ACC112 (cell line): ENCODE data around the gene RPRD1B.

Source experiments
- H2AFZ ChIP-seq: fragments of 200-600 bp; sonication (generic); one replicate; pipeline ENCODE4 v1.6.0; 2017; ENCODE audit warnings: antibody characterized with exemption, low read length; ENCODE audit not compliant: unreplicated experiment
- H3K27ac ChIP-seq: fragments of 200-600 bp; sonication (generic); 2 replicates; pipeline ENCODE4 v1.5.1; 2014; ENCODE audit warnings: low read depth, mild to moderate bottlenecking, antibody characterized with exemption, low read length, moderate library complexity
- H3K27me3 ChIP-seq: fragments of 200-600 bp; sonication (generic); 2 replicates; pipeline ENCODE4 v1.6.1; 2014; ENCODE audit warnings: mild to moderate bottlenecking, antibody characterized with exemption, low read length, moderate library complexity, mixed read lengths; ENCODE audit not compliant: insufficient read depth
- H3K36me3 ChIP-seq: fragments of 200-600 bp; sonication (generic); 2 replicates; pipeline ENCODE4 v1.6.1; 2016; ENCODE audit warnings: mild to moderate bottlenecking, antibody characterized with exemption, low read length, moderate library complexity, mixed read lengths; ENCODE audit not compliant: insufficient read depth
- H3K4me1 ChIP-seq: fragments of 200-600 bp; sonication (generic); one replicate; pipeline ENCODE4 v1.6.1; 2016; ENCODE audit warnings: low read length, mixed read lengths; ENCODE audit not compliant: insufficient read depth, unreplicated experiment, control insufficient read depth
- H3K4me3 ChIP-seq: fragments of 200-600 bp; sonication (generic); 2 replicates; pipeline ENCODE4 v1.5.1; 2014; ENCODE audit warnings: mild to moderate bottlenecking, low read depth, low read length
- H3K79me2 ChIP-seq: fragments of 200-600 bp; sonication (generic); one replicate; pipeline ENCODE4 v1.6.0; 2016; ENCODE audit warnings: low read length; ENCODE audit not compliant: control insufficient read depth, unreplicated experiment, insufficient read depth

Gene RPRD1B

DNA sequence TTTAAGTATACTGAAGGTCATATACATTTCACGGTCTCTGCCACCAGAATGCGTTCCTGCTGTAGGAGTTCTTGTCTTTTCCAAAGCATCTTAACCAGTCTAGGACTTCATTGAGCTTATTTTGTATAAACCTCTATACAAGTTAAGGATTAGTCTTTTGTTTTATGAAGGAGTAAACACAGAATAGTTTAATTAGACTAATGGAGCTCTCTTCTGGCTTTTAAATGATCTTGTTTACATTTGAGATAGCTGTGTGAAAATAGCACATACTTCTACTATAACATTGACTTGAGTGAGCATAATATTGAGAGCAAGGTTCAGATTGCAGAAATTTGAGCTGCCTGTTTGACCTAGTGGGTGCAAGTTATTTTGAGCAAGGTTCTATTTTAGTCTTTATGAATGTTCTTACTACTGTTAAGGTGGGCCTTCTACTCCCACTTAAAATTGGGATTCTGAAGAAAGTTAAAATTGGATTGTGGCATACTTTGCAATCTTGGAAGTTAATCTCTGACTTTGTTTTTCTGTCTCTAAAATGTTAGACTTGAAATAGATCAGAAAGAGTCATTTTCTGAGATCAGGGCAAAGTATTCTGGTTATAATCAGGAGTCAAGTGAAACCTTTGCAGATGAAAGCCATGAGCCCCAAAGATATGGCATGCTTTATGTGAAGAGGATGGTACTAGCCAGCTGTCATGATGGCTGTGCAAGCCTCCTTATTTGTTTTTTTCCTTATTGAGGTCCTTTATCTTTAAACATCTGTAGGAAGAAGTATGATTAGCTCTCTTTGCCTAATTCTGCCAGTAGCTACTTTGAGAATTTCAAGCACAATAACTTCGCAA lies 41.8 kb downstream of the RPRD1B start:
- H3K79me2 ChIP-seq = no peaks in the 10 kb centered on the region
- H3K27ac ChIP-seq = no peak overlapping the region
- H2AFZ ChIP-seq = no peak overlapping the region
- peaks cover 14% of the 10 kb centered on the region for H3K36me3 ChIP-seq
- no peak overlapping the region for H3K4me3 ChIP-seq
- peaks cover 23% of the 10 kb centered on the region for H3K4me1 ChIP-seq
- no peaks in the 10 kb centered on the region for H3K27me3 ChIP-seq

DNA sequence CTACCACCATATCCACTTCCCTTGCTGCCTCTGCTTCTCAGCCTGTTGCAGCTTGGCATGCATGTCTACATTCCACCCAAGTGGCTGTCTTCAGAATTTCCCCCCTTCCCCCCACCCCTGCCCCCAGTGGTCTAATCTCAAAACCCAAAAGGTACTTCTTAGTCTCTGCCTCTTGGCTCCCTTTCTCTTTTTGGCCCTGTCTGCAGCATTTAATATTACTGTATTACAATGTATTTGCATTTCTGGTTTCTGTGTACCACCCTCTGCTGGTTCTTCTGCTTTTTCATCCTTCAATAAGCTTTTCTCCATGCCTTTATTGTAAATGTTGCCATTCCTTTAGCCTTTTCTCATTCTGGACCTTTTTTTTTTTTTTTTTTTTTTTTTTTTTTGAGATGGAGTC lies 43.0 kb downstream of the RPRD1B start:
- H3K4me3 ChIP-seq = no peak overlapping the region
- peaks cover 10% of the 10 kb centered on the region for H3K36me3 ChIP-seq
- H3K27me3 ChIP-seq = no peaks in the 10 kb centered on the region
- no peaks in the 10 kb centered on the region for H3K79me2 ChIP-seq
- no peak overlapping the region for H2AFZ ChIP-seq
- H3K27ac ChIP-seq = no peak overlapping the region
- peaks cover 23% of the 10 kb centered on the region for H3K4me1 ChIP-seq

DNA sequence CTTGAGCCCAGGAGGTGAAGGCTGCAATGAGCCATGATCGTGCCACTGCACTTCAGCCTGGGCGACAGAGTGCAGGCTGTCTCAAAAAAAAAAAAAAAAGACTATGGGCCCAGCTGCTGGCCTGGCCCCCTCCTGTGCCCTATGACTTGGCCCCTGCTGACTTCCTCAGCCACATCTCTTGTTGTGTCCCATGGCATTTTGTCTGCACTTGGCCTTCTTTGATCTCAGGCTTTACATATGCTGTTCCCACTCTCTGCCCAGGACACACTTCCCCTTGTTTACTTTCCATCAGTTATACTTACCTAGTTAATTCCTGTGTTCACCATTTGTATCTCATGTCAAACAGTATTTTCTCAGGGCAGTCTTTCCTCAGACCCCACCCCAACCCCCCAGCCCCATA lies 44.5 kb downstream of the RPRD1B start:
- Histone ChIP-seq H3K4me1 (peaks cover 16% of the 10 kb centered on the region), H3K36me3 (peaks cover 10% of the 10 kb centered on the region; the same call in 1 of the 2 replicates), H3K27ac (no peak overlapping the region), H3K27me3 (no peaks in the 10 kb centered on the region), H2AFZ (no peak overlapping the region), H3K4me3 (no peak overlapping the region), H3K79me2 (no peaks in the 10 kb centered on the region)

DNA sequence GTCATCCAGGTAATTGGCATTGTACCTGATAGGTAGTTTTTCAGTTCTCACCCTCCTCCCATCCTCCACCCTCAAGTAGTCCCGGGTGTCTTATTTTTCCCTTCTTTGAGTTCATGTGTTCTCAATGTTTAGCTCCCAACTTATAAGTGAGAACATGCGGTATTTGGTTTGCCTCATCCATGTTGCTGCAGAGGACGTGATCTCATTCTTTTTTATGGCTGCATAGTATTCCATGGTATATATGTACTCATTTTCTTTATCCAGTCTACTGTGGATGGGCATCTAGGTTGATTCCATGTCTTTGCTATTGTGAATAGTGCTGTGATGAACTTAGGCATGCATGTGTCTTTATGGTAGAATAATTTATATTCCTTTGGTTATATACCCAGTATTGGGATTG lies 45.8 kb downstream of the RPRD1B start:
- H3K36me3 ChIP-seq = peaks cover 10% of the 10 kb centered on the region; the same call in 1 of the 2 replicates
- no peaks in the 10 kb centered on the region for H3K79me2 ChIP-seq
- no peak overlapping the region for H3K27ac ChIP-seq
- H2AFZ ChIP-seq = no peak overlapping the region
- H3K27me3 ChIP-seq = no peaks in the 10 kb centered on the region
- H3K4me3 ChIP-seq = no peak overlapping the region
- H3K4me1 ChIP-seq = peaks cover 10% of the 10 kb centered on the region

DNA sequence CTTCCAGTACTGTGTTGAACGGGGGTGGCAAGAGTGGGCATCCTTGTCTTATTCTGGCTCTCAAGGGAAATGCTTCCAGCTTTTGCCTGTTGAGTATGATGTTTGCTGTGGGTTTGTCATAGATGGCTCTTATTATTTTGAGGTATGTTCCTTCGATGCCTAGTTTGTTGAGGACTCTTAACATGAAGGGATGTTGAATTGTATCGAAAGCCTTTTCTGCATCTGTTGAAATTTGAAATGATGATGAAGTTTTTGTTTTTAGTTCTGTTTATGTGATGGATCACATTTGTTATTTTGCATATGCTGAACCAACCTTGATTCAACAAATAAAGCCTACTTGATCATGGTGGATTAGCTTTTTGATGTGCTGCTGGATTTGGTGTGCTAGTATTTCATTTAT lies 48.0 kb downstream of the RPRD1B start:
- H3K4me1 ChIP-seq = no peaks in the 10 kb centered on the region
- no peak overlapping the region for H3K27ac ChIP-seq
- no peak overlapping the region for H3K4me3 ChIP-seq
- no peaks in the 10 kb centered on the region for H3K27me3 ChIP-seq
- no peak overlapping the region for H2AFZ ChIP-seq
- H3K79me2 ChIP-seq = no peaks in the 10 kb centered on the region
- H3K36me3 ChIP-seq = peaks cover 14% of the 10 kb centered on the region

DNA sequence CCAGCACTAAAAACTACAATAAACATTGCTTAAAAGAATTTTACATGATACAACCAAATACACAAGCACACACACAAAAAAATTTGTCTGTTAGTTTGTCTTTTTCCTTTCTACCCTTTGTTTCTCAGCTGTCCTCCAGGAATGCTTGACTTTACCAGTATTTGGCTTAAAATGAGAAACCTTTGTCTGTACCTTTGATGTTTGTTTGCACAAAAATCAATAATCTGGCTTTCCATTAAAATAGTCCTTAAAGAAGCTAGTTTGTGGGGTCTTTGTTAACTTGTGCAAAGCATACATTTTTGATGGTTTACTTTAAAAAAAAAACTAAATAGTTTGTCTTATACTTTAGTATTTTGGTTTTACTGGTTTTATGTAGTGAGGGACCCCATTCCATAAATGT lies 49.3 kb downstream of the RPRD1B start:
- no peak overlapping the region for H3K27ac ChIP-seq

DNA sequence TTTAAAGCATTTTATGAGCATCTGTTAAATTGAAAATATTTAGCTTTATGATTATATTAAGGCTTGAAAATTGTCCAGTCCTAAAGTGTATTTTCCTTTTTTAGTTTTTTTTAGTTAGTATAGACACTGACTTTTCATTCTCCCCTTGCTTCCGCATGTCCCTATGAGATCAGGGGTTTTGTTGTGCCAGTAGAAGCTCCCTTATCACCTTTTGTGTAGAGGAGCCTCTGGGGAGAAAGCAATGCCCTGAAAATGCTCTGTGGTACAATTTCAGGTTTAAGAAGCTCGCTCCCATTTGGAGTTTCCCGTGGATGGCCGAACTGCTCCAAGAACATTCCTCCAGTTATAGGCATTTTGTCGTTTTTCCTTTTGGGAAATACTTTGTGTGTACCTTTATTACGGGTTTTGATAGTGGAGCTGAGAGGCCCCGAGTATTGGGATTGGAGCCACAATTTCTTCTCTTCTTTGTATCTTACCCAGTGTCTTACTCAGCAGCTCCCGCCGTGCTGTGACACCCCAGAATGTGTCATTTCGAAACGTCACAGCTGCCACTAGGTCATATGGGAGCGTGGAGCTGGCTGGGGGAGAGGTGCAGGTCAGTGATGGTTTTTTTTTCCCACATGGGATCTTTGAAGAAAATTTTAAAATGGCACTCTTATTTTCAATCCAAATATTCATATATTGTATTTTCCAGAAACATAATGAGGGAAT lies 49.9 kb downstream of the RPRD1B start:
- Histone ChIP-seq H3K27ac (no peak overlapping the region), H3K4me1 (no peaks in the 10 kb centered on the region), H2AFZ (no peak overlapping the region), H3K4me3 (no peak overlapping the region), H3K79me2 (no peaks in the 10 kb centered on the region), H3K36me3 (peaks cover 12% of the 10 kb centered on the region), H3K27me3 (no peaks in the 10 kb centered on the region)

More for the DNA sequence above, 49.3 kb downstream of the RPRD1B start:
- H3K4me3 ChIP-seq = no peak overlapping the region
- no peaks in the 10 kb centered on the region for H3K27me3 ChIP-seq
- H2AFZ ChIP-seq = no peak overlapping the region
- no peaks in the 10 kb centered on the region for H3K79me2 ChIP-seq
- peaks cover 12% of the 10 kb centered on the region for H3K36me3 ChIP-seq
- H3K4me1 ChIP-seq = no peaks in the 10 kb centered on the region

DNA sequence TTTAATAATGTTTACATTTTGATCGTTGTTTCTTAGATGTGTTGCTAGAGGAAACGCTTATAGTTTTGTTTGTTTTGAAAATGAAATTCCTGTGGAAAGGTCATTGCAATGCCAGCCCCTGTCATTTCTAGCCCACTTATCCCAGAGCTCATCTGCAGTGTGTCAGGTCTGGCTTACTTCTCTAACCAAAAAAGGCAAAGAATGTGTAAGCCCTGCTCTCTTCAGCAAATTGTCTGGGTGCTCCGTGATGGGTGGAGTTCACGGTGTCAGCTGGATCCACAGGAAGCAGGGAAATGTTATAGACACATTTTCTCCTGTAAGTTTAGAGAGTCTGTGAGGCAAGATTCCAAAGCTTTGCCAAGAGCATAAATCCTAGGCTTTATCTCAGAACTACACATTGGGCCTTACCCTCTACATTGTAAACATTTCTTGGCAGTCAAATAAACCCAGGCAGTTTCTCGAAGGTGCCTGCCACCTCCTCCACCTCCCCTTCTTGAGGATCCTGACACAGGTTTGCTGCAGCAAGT lies 50.9 kb downstream of the RPRD1B start:
- Histone ChIP-seq H3K36me3 (peaks cover 10% of the 10 kb centered on the region), H3K27ac (no peak overlapping the region), H3K27me3 (no peaks in the 10 kb centered on the region), H2AFZ (no peak overlapping the region), H3K4me3 (no peak overlapping the region), H3K4me1 (no peaks in the 10 kb centered on the region), H3K79me2 (no peaks in the 10 kb centered on the region)

DNA sequence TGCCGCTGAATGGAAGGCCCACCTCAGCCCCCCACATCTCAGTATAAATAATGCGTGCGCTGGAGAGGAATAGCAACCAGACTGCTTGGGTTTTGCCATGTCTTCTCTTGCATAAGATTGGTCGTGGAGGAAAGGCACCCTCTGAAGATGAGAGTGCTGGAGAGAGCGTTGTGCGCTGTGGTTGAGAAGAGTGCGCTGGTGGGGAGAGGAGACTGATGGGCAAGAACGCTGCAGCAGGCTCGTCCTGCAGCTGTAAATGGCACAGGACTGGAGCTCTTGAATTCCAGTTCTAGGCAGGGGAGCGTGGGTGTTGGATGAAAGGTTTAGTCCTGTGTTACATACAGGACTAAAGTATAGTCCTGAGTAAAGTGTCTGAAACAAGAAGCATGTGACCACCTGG lies 51.5 kb downstream of the RPRD1B start:
- Histone ChIP-seq H3K27me3 (no peaks in the 10 kb centered on the region), H3K36me3 (peaks cover 9% of the 10 kb centered on the region), H3K4me3 (no peak overlapping the region), H2AFZ (no peak overlapping the region), H3K79me2 (no peaks in the 10 kb centered on the region), H3K4me1 (no peaks in the 10 kb centered on the region), H3K27ac (no peak overlapping the region)

DNA sequence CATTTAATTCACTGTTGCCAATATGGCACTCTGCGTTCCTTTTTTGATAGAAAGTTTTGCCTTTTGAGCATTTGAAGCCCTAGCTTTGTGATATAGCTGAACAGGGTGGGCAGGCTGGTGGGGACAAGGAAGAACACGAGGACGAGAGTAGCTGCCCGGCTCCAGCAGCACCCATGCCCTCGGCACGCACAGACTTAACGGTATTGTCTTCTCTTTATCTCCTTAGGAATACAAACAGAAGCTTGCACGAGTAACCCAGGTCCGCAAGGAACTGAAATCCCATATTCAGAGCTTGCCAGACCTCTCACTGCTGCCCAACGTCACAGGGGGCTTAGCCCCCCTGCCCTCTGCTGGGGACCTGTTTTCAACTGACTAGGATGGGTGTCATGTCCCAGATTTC lies 56.0 kb downstream of the RPRD1B start:
- Histone ChIP-seq H3K4me3 (no peak overlapping the region), H3K4me1 (peaks cover 19% of the 10 kb centered on the region), H3K36me3 (peaks cover 10% of the 10 kb centered on the region), H3K79me2 (no peaks in the 10 kb centered on the region), H2AFZ (no peak overlapping the region), H3K27me3 (no peaks in the 10 kb centered on the region), H3K27ac (no peak overlapping the region)
